DMS114 treated with DMSO at 0.1 percent for 48 hours (cell line): ENCODE measurements around the gene ACTG1.

Experiments
- DNase-seq: peaks from one replicate; lab custom pipeline; 2025; ENCODE audit not compliant: unreplicated experiment; lab: John Stamatoyannopoulos, UW

Gene ACTG1

DNA sequence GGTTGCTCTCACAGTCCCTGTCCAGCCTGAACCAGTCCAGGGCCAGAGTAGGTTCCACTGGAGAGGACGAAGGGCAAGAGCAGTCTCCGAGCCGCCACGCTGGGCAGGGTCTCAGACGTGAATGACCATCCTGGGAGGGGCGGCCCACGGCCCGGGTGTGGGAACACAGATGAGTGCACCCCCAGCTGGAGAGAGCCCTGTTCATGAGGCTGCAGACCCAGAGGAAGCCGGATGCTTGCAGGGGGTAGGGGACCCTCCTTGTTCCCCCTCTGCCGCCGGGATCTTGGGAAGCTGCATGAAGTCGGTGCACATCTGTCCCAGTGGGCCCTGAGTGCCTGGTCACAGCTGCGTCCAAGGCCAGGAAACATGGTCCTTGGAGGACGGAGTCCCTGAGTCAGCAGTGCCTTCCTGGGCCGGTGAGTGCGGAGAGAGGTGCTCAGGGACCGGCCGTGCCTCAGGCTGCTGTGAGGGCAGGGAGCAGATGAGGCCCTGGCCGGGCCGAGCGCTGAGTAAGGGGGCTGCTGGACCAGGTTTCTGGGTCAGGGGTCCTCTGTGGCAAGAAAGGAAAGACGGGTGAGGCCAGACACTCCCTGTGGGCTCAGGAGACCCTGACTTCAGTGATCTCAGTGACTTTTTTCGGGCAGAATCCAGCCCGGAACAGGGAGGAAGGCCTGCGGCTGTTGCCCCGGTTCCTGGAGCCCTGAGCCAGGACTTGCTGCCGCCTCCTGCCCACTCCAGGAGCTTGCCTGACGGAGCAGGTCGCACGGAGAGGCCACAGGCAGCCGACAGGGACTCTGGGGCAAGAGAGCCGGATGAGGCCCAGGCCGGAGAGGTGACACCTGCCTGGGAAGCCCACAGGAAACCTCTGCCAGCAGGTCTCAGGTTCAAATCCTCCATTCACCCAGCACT, 45.8 kb downstream of the ACTG1 start:
- DNase-seq = no peak

DNA sequence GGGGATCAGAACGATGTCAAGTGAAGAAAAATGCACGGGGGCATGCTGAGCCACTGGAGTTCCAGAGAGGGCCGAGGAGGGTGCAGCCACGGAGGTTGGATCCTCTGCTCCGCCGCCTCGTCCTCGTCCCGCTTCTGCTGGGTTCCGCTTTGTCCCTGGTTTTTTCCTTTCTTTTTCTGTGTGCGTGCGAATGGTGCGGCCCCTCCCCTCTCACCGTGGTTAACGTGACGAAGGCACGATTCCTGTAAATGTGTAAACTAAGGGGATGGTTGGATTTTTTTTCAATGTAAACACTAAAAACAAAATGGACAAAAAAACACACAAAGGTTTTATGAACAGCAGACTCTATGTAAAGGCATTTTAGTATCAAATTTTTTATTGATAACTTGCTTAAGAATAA, 46.7 kb downstream of the ACTG1 start:
- no peak for DNase-seq

DNA sequence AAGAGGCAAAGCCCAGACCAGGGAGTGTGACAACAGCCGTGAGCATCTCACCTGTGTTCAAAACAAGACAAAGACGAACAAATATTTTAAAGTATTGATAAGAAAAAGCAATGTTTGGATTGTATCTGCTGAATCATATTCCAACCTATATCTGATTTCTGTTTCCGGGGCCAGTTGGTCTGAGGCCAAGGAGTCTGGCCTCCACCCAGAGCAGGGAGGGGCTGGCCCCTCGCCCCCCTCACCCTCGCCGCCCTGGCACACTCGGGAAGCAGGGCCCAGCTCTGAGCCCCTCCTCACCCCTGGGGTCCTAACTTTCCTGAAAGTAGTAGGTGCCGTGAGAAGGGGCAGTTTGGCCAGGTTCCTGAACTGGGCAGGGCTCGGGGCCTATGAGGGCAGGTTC, 48.0 kb downstream of the ACTG1 start:
- no peak for DNase-seq

DNA sequence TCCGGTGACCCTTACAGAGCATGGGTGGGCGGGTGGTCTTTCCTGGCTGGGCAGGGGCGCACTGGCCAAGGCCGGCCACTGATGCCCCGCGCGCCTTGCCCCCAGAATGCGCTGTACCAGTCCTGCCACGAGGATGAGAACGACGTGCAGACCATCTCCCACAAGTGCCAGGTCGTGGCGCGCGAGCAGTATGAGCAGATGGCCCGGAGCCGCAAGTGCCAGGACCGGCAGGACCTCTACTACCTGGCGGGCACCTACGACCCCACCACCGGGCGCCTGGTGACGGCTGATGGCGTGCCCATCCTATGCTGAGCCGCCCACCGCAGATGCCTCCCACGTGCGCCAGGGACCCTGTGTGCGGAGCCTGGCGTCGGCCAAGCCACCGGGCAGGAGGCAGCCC, 49.1 kb downstream of the ACTG1 start:
- DNase-seq = no peak

DNA sequence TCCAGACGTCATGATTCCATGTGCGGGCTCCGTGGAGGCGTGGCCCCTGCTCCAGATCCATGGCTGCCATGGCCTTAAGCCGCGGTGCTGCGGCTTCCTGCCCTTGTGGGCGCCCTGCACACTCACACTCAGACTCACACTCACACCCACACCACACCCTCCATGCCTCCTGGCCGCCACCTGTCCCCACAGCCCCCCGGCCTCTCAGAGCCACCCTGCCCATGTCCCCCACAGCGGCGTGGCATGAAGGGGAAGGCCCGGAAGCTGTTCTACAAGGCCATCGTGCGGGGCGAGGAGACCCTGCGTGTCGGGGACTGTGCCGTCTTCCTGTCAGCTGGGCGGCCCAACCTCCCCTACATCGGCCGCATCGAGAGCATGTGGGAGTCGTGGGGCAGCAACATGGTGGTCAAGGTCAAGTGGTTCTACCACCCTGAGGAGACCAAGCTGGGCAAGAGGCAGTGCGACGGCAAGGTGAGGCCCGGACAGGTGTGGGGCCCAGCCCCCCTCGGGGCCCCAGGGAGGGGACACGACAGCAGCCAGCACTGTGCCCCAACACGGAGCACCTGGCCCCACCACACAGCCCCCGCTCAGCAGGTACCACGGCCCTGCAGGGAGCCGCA, 50.0 kb downstream of the ACTG1 start:
- no peak for DNase-seq

DNA sequence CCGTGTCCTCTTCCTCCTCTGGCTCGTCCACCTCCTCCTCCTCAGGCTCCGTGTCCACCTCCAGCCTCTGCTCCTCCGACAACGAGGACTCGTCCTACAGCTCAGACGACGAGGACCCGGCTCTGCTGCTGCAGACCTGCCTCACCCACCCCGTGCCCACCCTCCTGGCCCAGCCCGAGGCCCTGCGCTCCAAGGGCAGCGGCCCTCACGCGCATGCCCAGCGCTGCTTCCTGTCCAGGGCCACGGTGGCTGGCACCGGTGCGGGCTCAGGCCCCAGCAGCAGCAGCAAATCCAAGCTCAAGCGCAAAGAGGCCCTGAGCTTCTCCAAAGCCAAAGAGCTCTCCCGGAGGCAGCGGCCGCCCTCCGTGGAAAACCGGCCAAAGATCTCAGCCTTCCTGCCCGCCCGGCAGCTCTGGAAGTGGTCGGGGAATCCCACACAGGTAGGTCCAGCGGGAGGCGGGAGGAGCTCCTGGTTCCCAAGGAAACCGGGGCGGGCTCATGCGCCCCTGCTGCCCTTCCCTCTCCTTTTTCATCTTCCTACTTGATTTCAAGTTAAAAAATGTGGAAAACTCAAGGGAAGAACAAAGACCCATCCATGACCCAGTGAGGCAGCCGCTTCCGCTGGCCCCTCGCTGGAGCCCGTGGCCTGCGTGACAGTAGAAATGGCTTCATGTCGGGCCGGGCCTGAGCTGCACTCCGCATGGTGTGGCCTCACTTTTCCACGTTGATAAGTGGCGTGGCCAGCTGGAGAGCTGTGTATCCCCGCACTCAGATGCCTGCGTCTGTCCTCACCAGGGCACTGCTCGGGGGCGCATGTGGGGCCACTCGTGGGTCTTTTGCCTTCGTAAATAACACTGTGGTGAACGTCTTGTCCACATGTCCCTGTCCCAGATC, 50.7 kb downstream of the ACTG1 start:
- no peak for DNase-seq

DNA sequence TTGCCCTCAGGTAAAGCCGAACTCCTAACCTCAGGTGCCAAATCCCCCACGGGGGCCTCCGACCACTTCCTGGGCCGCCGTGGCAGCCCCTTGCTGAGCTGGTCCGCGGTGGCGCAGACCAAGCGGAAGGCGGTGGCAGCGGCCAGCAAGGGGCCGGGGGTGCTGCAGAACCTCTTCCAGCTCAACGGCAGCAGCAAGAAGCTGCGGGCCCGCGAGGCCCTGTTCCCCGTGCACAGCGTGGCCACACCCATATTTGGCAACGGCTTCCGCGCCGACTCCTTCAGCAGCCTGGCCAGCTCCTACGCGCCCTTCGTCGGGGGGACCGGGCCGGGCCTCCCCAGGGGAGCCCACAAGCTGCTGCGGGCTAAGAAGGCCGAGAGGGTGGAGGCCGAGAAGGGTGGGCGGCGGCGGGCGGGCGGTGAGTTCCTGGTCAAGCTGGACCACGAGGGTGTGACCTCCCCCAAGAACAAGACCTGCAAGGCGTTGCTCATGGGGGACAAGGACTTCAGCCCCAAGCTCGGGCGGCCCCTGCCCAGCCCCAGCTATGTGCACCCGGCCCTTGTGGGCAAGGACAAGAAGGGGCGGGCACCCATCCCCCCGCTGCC, 51.6 kb downstream of the ACTG1 start:
- DNase-seq = no peak
